Gastrocnemius medialis (tissue), 4 donors: ENCODE measurements around the gene BPHL.
"Not testable (repeated sequence)": the region's sequence is repeated elsewhere in the genome, so short reads cannot be mapped to it uniquely, and the experiment has no call there.

Experiments
- CTCF ChIP-seq, 5 experiments: fragments of 450-650 bp in 3 of 5; fragments of 200-600 bp in 2 of 5; sonication (generic) in 2 of 5; IDR thresholded peaks in 4 of 5; conservative IDR thresholded peaks in 1 of 5; 1 replicate in 4 of 5; 2 replicates in 1 of 5; pipeline ENCODE4 v1.5.1; 2016 to 2019; ENCODE audit warnings: antibody characterized with exemption in 5 of 5, mild to moderate bottlenecking in 3 of 5, moderate library complexity in 3 of 5
- POLR2A ChIP-seq, 2 donors: fragments of 450-650 bp; IDR thresholded peaks; one replicate each; pipeline ENCODE4 v1.6.1; 2017; ENCODE audit warnings: antibody characterized with exemption in 2 of 2, mild to moderate bottlenecking in 2 of 2, moderate library complexity in 2 of 2

GRCh38 chr6:3178666-3179065, 60.2 kb downstream of the BPHL start:
- TF ChIP-seq CTCF (IDR thresholded peaks at IDR 0.05 in 4 of 5, conservative IDR thresholded peaks at IDR 0.05 in 1 of 5); POLR2A (IDR thresholded peaks at IDR 0.05): not testable (repeated sequence)
